Measurements from ENCODE around the gene DLL4. TPM values are rescaled to one million over a fixed set of nuclear protein-coding genes. Genes with fewer than 3 reads are reported as not detected.

Gene DLL4
- total RNA-seq, result 11.1 TPM
- long read RNA-seq, transcript DLL4-204 (11 exons, 3,433 nt), result major isoform, 6 of 17 reads
- long read RNA-seq, partial matches to known transcripts, result 10 of 17 reads
- long read RNA-seq, other reads (novel, unspliced or antisense), result 1 of 17 reads

DNA sequence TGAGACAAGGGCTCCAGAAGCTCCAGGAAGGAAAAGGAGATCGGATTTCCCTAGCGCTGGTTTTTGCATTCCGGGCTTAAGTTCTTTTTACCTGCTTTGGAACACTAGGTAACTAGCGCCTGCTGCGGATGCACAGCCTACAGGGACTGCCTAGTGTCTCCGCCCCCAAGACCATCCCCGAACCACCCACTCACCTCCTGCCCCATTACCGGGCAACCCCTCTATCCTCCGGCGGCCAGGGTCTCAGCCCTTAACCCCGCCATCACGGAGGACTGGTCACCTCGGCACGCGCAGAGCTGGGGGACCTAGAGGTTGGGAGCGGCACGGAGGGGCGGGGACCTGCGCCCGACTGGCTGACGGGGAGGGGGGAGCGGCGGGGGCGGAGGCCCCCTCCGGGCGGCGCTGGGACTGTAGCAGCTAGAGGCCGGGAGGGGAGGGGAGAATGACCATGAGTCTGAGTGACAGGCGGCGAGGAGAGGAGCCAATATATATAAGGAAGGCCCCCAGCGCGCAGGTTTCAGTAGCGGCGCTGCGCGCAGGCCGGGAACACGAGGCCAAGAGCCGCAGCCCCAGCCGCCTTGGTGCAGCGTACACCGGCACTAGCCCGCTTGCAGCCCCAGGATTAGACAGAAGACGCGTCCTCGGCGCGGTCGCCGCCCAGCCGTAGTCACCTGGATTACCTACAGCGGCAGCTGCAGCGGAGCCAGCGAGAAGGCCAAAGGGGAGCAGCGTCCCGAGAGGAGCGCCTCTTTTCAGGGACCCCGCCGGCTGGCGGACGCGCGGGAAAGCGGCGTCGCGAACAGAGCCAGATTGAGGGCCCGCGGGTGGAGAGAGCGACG lies at the start of gene DLL4:
Gene DLL4 (plus strand): TSS at position 520 of the 839 bp plus-strand sequence. CDS start 329 bp downstream, outside the sequence.
- ATAC-seq, result peak; percentile 51
- no peak for DNase-seq (ENCODE audit: missing footprints)
- intact Hi-C loops (cut with DNase I), result no loop called here

GRCh38 chr15:40879609-40880008 lies 49.5 kb upstream of the DLL4 start:
- intact Hi-C loops (cut with DNase I), result no loop called here
- no peak for DNase-seq (ENCODE audit: missing footprints)
- ATAC-seq, result no peak

DNA sequence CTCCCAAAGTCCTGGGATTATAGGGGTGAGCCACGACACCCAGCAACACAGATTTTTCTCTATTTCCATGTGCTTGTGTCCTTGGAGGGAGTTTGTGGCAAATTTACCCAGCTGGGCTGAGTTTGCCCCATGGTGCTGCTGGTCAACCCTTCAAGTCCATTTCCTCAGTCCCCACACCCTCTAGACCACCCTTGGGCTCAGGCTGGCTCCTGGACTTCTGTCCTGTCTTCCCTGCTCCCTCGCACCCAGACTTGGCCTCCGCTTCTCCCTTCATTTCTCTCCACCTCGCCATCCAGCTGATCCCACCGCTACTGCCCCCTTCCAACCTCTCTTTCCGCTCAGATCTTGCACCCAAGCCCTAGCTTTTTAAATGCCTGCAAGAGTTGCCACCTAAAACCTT lies 47.8 kb upstream of the DLL4 start:
- intact Hi-C loops (cut with DNase I), result no loop called here
- no peak for ATAC-seq
- DNase-seq (ENCODE audit: missing footprints), result no peak

DNA sequence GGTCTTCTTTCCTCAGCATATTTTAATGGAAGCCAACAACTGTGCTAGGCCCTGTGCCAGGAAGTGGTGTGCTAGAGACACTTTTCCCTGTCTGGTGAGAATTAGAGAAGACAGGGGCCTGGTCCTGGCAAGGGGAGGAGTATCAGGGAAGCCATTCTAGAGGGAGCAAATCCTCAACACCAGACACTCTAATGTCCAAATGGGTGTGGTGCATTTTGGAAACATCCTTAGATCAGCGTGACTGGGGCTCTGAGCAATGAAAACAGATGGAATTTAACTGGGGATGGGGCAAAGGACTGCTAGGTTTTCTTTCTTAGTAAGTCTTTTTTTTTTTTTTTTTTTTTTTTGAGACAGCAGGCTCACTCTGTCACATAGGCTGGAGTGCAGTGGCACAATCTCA lies 42.6 kb upstream of the DLL4 start:
- no peak for ATAC-seq

DNA sequence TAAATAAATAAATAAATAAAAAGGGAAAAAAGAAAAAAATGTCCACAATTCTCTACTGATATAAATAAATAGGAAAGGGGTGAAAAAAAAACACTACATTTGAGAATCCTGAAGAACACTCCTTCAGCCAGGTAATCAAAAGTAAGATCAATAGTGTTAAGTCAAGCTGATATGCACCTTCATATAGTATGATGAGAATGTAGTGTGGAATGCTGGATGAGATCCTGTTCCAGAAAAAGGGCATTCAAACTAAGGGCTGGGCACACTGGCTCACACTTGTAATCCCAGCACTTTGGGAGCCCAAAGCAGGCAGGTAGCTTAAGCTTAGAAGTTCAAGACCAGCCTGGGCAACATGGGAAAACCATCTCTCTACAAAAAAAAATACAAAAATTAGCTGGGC lies 40.0 kb upstream of the DLL4 start:
- DNase-seq (ENCODE audit: missing footprints) (no peak), ATAC-seq (no peak)
- intact Hi-C loops (cut with DNase I), result no loop called here

More for the DNA sequence above, 42.6 kb upstream of the DLL4 start:
- intact Hi-C loops (cut with DNase I), result no loop called here
- DNase-seq (ENCODE audit: missing footprints), result no peak

GRCh38 chr15:40891138-40891537 lies 38.0 kb upstream of the DLL4 start:
- DNase-seq (ENCODE audit: missing footprints) (no peak), ATAC-seq (no peak)
- intact Hi-C loops (cut with DNase I), result loop anchor here (10.0 kb wide), 1 partner anchor 376 kb away; no protein-coding TSS in a partner anchor

DNA sequence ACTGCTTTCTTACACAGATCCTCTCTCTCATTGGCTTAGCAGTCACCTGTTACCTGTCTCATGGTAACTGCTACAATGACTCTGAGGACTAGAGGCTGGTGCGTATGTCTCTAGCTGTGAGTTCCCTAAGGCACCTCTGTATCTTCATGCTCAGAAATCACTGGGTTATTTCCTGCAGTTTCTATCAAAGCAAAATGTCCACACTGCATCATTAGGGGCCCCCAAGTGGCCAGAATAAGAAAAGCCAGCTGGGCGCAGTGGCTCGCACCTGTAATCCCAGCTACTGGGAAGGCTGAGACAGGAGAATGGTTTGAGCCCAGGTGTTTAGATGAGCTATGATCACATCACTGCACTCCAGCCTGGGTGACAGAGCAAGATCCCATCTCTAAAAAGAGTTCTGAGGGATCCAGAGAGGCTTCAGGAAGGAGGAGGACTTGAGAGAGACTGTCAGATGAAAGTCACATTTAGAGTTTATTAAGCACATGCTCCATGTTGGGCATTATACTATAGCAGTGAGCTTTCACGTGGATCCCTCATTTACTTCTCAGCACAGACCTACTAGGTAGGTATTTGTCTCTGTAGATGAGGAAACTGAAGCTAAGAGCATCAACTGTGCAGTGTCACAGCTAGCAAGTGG lies 37.2 kb upstream of the DLL4 start:
- ATAC-seq (no peak), DNase-seq (ENCODE audit: missing footprints) (no peak)
- intact Hi-C loops (cut with DNase I), result loop anchor here (2.0 to 10.0 kb wide), 2 partner anchors 107 to 377 kb away; no protein-coding TSS in a partner anchor

DNA sequence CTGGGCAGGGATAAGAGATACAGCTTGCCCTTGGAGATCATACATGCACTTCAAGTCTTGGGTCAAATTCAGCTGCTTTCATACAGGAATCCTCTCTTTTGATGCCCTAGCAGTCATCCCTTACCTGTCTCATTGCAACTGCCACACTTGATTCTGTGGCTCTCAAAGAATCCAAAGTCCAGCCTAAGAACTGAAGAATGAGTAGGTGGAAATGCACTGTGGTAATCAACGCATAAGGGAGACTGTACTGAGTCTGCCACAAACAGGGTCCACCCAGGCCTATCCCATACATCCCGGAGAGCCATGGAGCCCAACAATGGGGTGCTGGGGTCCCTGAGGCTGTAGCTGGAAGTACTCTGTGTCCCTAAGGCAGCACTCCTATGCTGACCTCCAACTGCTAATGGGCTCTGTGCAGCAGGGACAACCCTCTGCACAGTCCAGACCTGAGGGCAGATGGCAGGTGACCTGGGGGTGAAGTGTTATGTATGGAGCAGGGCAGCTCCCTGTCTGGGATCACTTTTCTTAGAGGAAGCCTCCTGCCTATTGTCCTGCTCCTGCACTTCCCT lies 36.6 kb upstream of the DLL4 start:
- intact Hi-C loops (cut with DNase I), result loop anchor here (1.0 to 10.0 kb wide), 3 partner anchors 32 to 378 kb away; no protein-coding TSS in a partner anchor
- ATAC-seq, result no peak
- DNase-seq (ENCODE audit: missing footprints), result no peak

DNA sequence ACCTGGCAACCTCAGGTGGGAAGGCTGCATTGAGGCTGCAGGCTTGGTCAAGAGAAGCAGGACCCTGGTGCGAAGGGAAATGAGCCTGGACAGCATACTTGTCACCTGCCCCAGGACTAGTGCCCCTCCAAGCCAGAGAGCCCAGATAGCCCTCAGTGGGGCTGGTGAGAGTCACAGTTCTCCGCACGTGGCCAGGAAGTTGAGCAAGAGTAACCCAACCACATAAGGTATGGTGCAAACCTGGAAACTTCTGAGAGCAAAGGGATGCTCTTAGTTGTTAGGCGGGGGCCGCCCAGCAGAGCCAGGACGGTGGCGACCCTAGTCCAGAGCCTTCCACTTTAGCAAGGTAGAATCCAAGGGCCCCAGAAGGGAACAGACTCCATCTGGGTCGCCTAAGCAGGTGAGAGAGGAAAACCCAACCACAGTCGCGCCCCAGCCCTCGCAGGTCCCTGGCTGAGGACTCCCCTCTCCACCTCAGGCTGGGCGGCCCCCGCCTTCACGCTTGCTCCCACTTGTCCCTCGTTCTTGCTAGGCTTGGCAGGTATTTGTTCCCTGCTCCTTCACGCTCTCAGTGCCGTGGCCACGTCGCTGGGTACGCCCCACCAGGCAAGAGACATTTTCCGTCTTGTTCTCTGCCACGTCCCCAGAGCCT lies 36.0 kb upstream of the DLL4 start:
- no peak for ATAC-seq
- intact Hi-C loops (cut with DNase I), result loop anchor here (1.0 to 10.0 kb wide), 3 partner anchors 33 to 378 kb away; no protein-coding TSS in a partner anchor

GRCh38 chr15:40893733-40894680 lies 35.1 kb upstream of the DLL4 start, which contains the start of gene VPS18:
Gene VPS18 (plus strand): TSS chr15:40894450. CDS start chr15:40894769, 319 bp downstream.
- peak; percentile 99 for DNase-seq (ENCODE audit: missing footprints)
- intact Hi-C loops (cut with DNase I), result loop anchor here (1.0 to 10.0 kb wide), 6 partner anchors 34 to 379 kb away; partner anchors contain the start of gene KNL1
- ATAC-seq, result peak; percentile 98

More for the DNA sequence above, 36.0 kb upstream of the DLL4 start:
- peak; percentile 66 for DNase-seq (ENCODE audit: missing footprints)

DNA sequence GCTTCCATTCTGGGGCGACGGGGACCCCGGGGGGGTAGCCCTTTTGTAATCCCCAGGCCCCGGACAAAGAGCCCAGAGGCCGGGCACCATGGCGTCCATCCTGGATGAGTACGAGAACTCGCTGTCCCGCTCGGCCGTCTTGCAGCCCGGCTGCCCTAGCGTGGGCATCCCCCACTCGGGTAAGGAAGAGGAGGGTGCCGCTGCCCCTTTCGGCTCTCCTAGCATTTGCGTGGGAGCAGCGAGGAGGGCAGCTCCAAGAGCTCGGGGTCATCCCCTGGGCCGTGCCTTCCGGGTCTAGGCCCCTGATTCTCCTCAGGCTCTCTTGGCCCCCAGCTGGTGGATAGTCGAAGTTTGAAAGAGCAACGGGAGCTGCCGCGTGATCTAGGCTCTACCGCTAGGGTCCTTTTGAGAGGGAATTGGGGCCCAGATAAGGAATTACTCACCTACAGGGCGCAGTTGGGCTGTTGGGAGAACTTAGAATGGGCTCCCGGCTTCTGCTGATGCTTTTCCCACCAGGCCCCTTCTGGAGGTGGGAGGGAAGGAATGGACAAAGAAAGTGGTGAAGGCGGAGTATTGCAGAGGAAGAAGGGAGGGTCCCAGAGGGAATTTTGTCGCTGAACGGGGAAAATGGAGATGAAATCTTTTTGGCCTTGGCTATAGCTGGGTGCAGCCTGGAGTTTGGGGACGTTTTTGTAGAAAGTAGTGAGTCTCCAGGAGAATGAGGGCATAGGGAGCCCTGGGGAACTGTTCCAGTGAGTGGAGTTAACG lies 34.3 kb upstream of the DLL4 start:
- intact Hi-C loops (cut with DNase I), result loop anchor here (2.0 to 10.0 kb wide), 4 partner anchors 38 to 380 kb away; partner anchors contain the start of gene KNL1
- DNase-seq (ENCODE audit: missing footprints), result peak; percentile 79

DNA sequence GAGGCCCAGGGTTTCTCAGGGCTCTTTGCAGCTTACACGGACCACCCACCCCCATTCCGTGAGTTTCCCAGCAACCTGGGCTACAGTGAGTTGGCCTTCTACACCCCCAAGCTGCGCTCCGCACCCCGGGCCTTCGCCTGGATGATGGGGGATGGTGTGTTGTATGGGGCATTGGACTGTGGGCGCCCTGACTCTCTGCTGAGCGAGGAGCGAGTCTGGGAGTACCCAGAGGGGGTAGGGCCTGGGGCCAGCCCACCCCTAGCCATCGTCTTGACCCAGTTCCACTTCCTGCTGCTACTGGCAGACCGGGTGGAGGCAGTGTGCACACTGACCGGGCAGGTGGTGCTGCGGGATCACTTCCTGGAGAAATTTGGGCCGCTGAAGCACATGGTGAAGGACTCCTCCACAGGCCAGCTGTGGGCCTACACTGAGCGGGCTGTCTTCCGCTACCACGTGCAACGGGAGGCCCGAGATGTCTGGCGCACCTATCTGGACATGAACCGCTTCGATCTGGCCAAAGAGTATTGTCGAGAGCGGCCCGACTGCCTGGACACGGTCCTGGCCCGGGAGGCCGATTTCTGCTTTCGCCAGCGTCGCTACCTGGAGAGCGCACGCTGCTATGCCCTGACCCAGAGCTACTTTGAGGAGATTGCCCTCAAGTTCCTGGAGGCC lies 29.5 kb upstream of the DLL4 start:
- DNase-seq (ENCODE audit: missing footprints) (no peak), ATAC-seq (no peak)
- intact Hi-C loops (cut with DNase I), result loop anchor here (10.0 kb wide), 1 partner anchor 385 kb away; no protein-coding TSS in a partner anchor

More for the DNA sequence above, 34.3 kb upstream of the DLL4 start:
- peak; percentile 45 for ATAC-seq

- DNase-seq (ENCODE audit: missing footprints), result no peak
- no peak for ATAC-seq
Measured at GRCh38 chr15:40900256-40901052, 28.7 kb upstream of the DLL4 start.

DNA sequence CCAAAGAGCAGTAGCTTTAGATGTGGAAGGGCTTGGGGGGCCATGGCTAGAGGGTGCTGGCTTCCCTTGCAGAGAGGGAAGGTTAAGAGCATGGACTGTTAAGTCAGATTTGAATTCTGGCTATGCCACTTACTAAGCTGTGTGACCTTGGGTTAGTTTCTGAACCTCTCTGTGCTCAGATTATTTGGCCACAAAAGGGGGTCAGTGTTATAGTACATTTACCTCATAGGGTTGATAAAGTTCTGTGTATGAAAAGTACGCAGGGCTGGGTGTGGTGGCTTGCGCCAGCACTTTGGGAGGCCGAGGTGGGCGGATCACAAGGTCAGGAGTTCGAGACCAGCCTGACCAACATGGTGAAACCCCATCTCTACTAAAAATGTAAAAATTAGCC lies 28.1 kb upstream of the DLL4 start:
- intact Hi-C loops (cut with DNase I), result no loop called here
- DNase-seq (ENCODE audit: missing footprints) (no peak), ATAC-seq (no peak)

More at GRCh38 chr15:40900256-40901052, 28.7 kb upstream of the DLL4 start:
- intact Hi-C loops (cut with DNase I), result no loop called here

Data from Right ventricle myocardium inferior (tissue), 1 donor.